HepG2 (cell line): ENCODE measurements around the gene SLC44A4. TPM values are rescaled to one million over a fixed set of nuclear protein-coding genes. Genes with fewer than 3 reads are reported as not detected.

Experiments used
- AFF4 ChIP-seq: sonication (generic); formaldehyde crosslinking; IDR thresholded peaks from 2 replicates; pipeline ENCODE4 v1.4.0; 2020; ENCODE audit warnings: missing genetic modification reagents
- DMTF1 ChIP-seq: sonication (generic); formaldehyde crosslinking; IDR thresholded peaks from 2 replicates; pipeline ENCODE4 v1.4.0; 2020; ENCODE audit warnings: mild to moderate bottlenecking, missing genetic modification reagents
- GATA4 ChIP-seq: sonication (generic); IDR thresholded peaks from 2 replicates; pipeline ENCODE4 v1.6.1; 2016; ENCODE audit warnings: antibody characterized with exemption, low read depth, borderline replicate concordance
- HOXA5 ChIP-seq: sonication (generic); formaldehyde crosslinking; IDR thresholded peaks from 2 replicates; pipeline ENCODE4 v1.4.0; 2020; ENCODE audit warnings: missing genetic modification reagents
- HOXA9 ChIP-seq: sonication (generic); formaldehyde crosslinking; IDR thresholded peaks from 2 replicates; pipeline ENCODE4 v1.8.1; 2022; ENCODE audit warnings: missing genetic modification reagents, mild to moderate bottlenecking, moderate library complexity, borderline replicate concordance
- NFATC3 ChIP-seq: sonication (generic); formaldehyde crosslinking; IDR thresholded peaks from 2 replicates; pipeline ENCODE4 v1.5.1; 2020; ENCODE audit warnings: mild to moderate bottlenecking, missing genetic modification reagents
- PAF1 ChIP-seq: IDR thresholded peaks from 2 replicates; pipeline ENCODE4 v1.6.1; 2016; ENCODE audit warnings: missing genetic modification reagents, missing compliant biosample characterization
- SNAI1 ChIP-seq: sonication (generic); formaldehyde crosslinking; IDR thresholded peaks from 2 replicates; pipeline ENCODE4 v1.5.0; 2020; ENCODE audit warnings: mild to moderate bottlenecking, missing genetic modification reagents, borderline replicate concordance
- TFDP2 ChIP-seq: sonication (generic); formaldehyde crosslinking; IDR thresholded peaks from 2 replicates; pipeline ENCODE4 v1.4.0; 2020; ENCODE audit warnings: missing genetic modification reagents
- ZHX2 ChIP-seq, 2 experiments: sonication (generic) in 1 of 2; formaldehyde crosslinking in 1 of 2; IDR thresholded peaks; 2 replicates each; pipeline versions ENCODE4 v1.6.1 to v1.9.0; 2014 to 2022; ENCODE audit warnings: antibody characterized with exemption in 1 of 2, borderline replicate concordance in 1 of 2, inconsistent platforms in 1 of 2, low read depth in 1 of 2, missing genetic modification reagents in 1 of 2
- ZNF160 ChIP-seq: sonication (generic); formaldehyde crosslinking; IDR thresholded peaks from 2 replicates; pipeline ENCODE4 v1.8.0; 2022; ENCODE audit warnings: mild to moderate bottlenecking, inconsistent platforms, missing genetic modification reagents
- ZNF256 ChIP-seq: sonication (generic); formaldehyde crosslinking; conservative IDR thresholded peaks from 2 replicates; pipeline ENCODE4 v1.4.0; 2020; ENCODE audit warnings: missing genetic modification reagents
- ZNF264 ChIP-seq: sonication (generic); formaldehyde crosslinking; IDR thresholded peaks from 2 replicates; pipeline ENCODE4 v1.4.0; 2020; ENCODE audit warnings: missing genetic modification reagents
- ZNF431 ChIP-seq: sonication (generic); formaldehyde crosslinking; IDR thresholded peaks from 2 replicates; pipeline ENCODE4 v1.9.0; 2022; ENCODE audit warnings: missing genetic modification reagents, low read depth, mild to moderate bottlenecking, borderline replicate concordance
- ZNF44 ChIP-seq: sonication (generic); formaldehyde crosslinking; IDR thresholded peaks from 2 replicates; pipeline ENCODE4 v1.5.1; 2020; ENCODE audit warnings: mild to moderate bottlenecking, missing genetic modification reagents
- polyA plus RNA-seq, 8 experiments: library from polyadenylated mRNA; depleted of rRNA in 3 of 8; stranded (reverse) in 7 of 8; unstranded in 1 of 8; fragments of >200 nt; fragmentation: Illumina TruSeq in 4 of 8; extraction: Trizol in 4 of 8; gene quantifications; 2 replicates each; pipeline versions ENCODE4 v1.2.1 to v1.2.3, GENCODE V29; 2011 to 2016; ENCODE audit warnings: low read depth in 4 of 8, missing spikeins in 1 of 8, mixed read lengths in 1 of 8; ENCODE audit not compliant: insufficient read depth in 1 of 8
- total RNA-seq, 5 experiments: library from RNA; depleted of rRNA; stranded (reverse); fragments of >200 nt; fragmentation: Illumina TruSeq; extraction: Trizol; gene quantifications; 2 replicates each; pipeline ENCODE4 v1.2.3, GENCODE V29; 2016; ENCODE audit warnings: low read depth in 1 of 5

Gene SLC44A4
- total and polyA plus RNA-seq, 2 of the 13 experiments (the other 11 are each of a cell fraction or from before 2014, with no cell fraction given) = 3.5 to 5.9 TPM

DNA sequence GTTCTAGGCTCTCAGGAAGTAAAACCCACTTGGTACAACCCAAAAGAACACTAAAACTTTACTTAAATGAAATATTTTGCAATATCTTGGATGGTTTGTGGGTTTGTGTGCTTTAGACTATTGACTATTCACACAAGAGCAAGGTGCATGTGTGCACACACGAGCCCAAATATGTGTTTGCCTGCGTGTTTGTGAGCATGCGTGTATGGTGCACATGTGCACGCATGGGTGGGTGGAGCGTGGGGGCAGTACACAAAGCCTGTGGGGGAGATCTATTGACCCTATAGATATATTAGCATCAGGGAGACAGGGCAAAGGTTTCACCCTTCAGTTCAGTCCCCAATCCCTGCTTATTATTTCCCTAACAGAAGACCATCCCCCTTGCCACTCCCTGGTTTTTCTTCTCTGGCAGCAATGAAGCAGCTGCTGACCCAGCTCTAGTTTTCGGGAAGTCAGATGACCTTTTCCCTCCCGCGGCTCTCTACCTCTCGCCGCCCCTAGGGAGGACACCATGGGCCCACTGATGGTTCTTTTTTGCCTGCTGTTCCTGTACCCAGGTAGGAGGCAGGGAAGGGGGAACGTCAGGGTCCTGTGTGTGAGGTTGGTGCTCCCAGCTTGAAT lies 48.6 kb upstream of the SLC44A4 start, which contains the start of gene C2 (continued):
- TF ChIP-seq ZHX2 (IDR thresholded peaks at IDR 0.05; ENCODE audit: low read depth) (peak; percentile 35; the same call in 1 of the 2 replicates), ZHX2 (CRISPR knock-in tag; IDR thresholded peaks at IDR 0.05; ENCODE audit: borderline replicate concordance) (no peak), NFATC3 (CRISPR knock-in tag) (no peak), ZNF256 (no peak; the same call in 1 of the 2 replicates), ZNF44 (CRISPR knock-in tag) (no peak), ZNF160 (CRISPR knock-in tag) (no peak), TFDP2 (peak; percentile 44; the same call in 1 of the 2 replicates), AFF4 (no peak; the same call in 1 of the 2 replicates), ZNF264 (CRISPR knock-in tag) (no peak), ZNF431 (CRISPR knock-in tag) (peak; percentile 62; the same call in 1 of the 2 replicates), DMTF1 (CRISPR knock-in tag) (no peak), SNAI1 (CRISPR knock-in tag) (no peak), HOXA5 (0 out of 2 replicates have a peak, but pooled peaks have one; percentile 22), PAF1 (CRISPR knock-in tag) (no peak), GATA4 (0 out of 2 replicates have a peak, but pooled peaks have one; percentile 48), HOXA9 (CRISPR knock-in tag) (no peak)
